GM12878 (cell line): Measurements from ENCODE around the gene C21orf58. TPM values are rescaled to one million over a fixed set of nuclear protein-coding genes. Genes with fewer than 3 reads are reported as not detected.

Experiments
- IRF4 ChIP-seq: IDR thresholded peaks from 2 replicates; pipeline ENCODE4 v1.6.1; 2011; ENCODE audit warnings: low read depth, low read length
- NBN ChIP-seq: fragments of 450-650 bp; IDR thresholded peaks from 2 replicates; pipeline ENCODE4 v1.6.1; 2016
- NRF1 ChIP-seq: conservative IDR thresholded peaks from 2 replicates; pipeline ENCODE4 v1.6.1; 2011; ENCODE audit warnings: mild to moderate bottlenecking, low read depth, low read length, improper control_type of control experiment
- PKNOX1 ChIP-seq: fragments of 450-650 bp; IDR thresholded peaks from 2 replicates; pipeline ENCODE4 v1.6.1; 2016; ENCODE audit warnings: mild to moderate bottlenecking
- POU2F2 ChIP-seq: IDR thresholded peaks from 3 replicates; pipeline ENCODE4 v1.6.1; 2011; ENCODE audit warnings: low read depth, mild to moderate bottlenecking, low read length, borderline replicate concordance
- RCOR1 ChIP-seq: conservative IDR thresholded peaks from 2 replicates; pipeline ENCODE4 v1.6.1; 2012; ENCODE audit warnings: low read depth, low read length, improper control_type of control experiment
- RELA ChIP-seq: fragments of 450-650 bp; IDR thresholded peaks from 2 replicates; pipeline ENCODE4 v1.8.0; 2014; ENCODE audit warnings: borderline replicate concordance; ENCODE audit not compliant: partially characterized antibody
- SIN3A ChIP-seq: IDR thresholded peaks from 2 replicates; pipeline ENCODE4 v1.6.1; 2012; ENCODE audit warnings: low read depth, low read length, improper control_type of control experiment
- SIX5 ChIP-seq: IDR thresholded peaks from 2 replicates; pipeline ENCODE4 v1.6.1; 2011; ENCODE audit warnings: mild to moderate bottlenecking, low read depth, low read length, moderate library complexity; ENCODE audit not compliant: severe bottlenecking
- STAT1 ChIP-seq: fragments of 450-650 bp; conservative IDR thresholded peaks from 2 replicates; pipeline ENCODE4 v1.6.1; 2014; ENCODE audit warnings: antibody characterized with exemption, mild to moderate bottlenecking
- SUZ12 ChIP-seq: fragments of 200-600 bp; sonication (generic); IDR thresholded peaks from one replicate; pipeline ENCODE4 v1.6.1; 2018; ENCODE audit warnings: antibody characterized with exemption, mild to moderate bottlenecking; ENCODE audit not compliant: unreplicated experiment
- TCF7 ChIP-seq: IDR thresholded peaks from 2 replicates; pipeline ENCODE4 v1.6.1; 2014; ENCODE audit warnings: antibody characterized with exemption, borderline replicate concordance
- WRNIP1 ChIP-seq: IDR thresholded peaks from 2 replicates; pipeline ENCODE4 v1.6.1; 2011; ENCODE audit warnings: low read depth, low read length, improper control_type of control experiment, borderline replicate concordance
- ZBTB4 ChIP-seq: fragments of 450-650 bp; formaldehyde crosslinking; IDR thresholded peaks from 2 replicates; pipeline ENCODE4 v1.4.0; 2022; ENCODE audit warnings: mild to moderate bottlenecking, moderate library complexity
- ZBTB40 ChIP-seq: fragments of 450-650 bp; IDR thresholded peaks from 2 replicates; pipeline ENCODE4 v1.6.1; 2016; ENCODE audit warnings: mild to moderate bottlenecking, moderate library complexity, borderline replicate concordance
- ZNF274 ChIP-seq: IDR thresholded peaks from one replicate; pipeline ENCODE4 v1.8.0; 2011; ENCODE audit not compliant: insufficient read length, insufficient read depth
- ZNF592 ChIP-seq: fragments of 450-650 bp; IDR thresholded peaks from 2 replicates; pipeline ENCODE4 v1.6.1; 2017; ENCODE audit warnings: mild to moderate bottlenecking, moderate library complexity
- ZNF622 ChIP-seq: fragments of 450-650 bp; IDR thresholded peaks from 2 replicates; pipeline ENCODE4 v1.6.1; 2017; ENCODE audit warnings: mild to moderate bottlenecking, inconsistent platforms
- polyA plus RNA-seq, 11 experiments: library from polyadenylated mRNA; depleted of rRNA in 4 of 11; unstranded in 6 of 11; stranded (reverse) in 5 of 11; fragments of >200 nt; fragmentation: Nextera tagmentation in 4 of 11; fragmentation: Illumina TruSeq in 1 of 11; extraction: Ambion mirVana in 4 of 11; extraction: Trizol in 1 of 11; gene quantifications; 1 replicate in 1 of 11; 2 replicates in 10 of 11; pipeline versions ENCODE4 v1.2.1 to v1.2.3, GENCODE V29; 2011 to 2016; ENCODE audit warnings: inconsistent platforms in 2 of 11, missing spikeins in 2 of 11, low read depth in 1 of 11
- total RNA-seq, 4 experiments: library from RNA; depleted of rRNA in 3 of 4; stranded (reverse); fragments of >200 nt in 3 of 4; fragmentation: Illumina TruSeq in 1 of 4; extraction: Trizol in 1 of 4; gene quantifications; 2 replicates each; pipeline versions ENCODE4 v1.2.1 to v1.2.3, GENCODE V29; 2013 to 2021

C21orf58 gene
- total and polyA plus RNA-seq, 10 of the 15 experiments (the other 5 are each of a cell fraction or from before 2014, with no cell fraction given), result 1.1 to 22.3 (median 11.8) TPM

GRCh38 chr21:46254208-46254975 is 69.3 kb downstream of the C21orf58 start (continued):
- TF ChIP-seq ZNF622 (no peak), SIX5 (no peak), POU2F2 (no peak), STAT1 (no peak), SUZ12 (no peak), IRF4 (no peak), ZNF274 (no peak), ZBTB40 (no peak), WRNIP1 (no peak), PKNOX1 (no peak), NBN (no peak), RCOR1 (no peak), NRF1 (no peak), SIN3A (no peak), ZBTB4 (CRISPR knock-in tag) (no peak), TCF7 (no peak), ZNF592 (no peak), RELA (no peak)
